ENCODE results near the gene EFCAB13. TPM values are rescaled to one million over a fixed set of nuclear protein-coding genes. Genes with fewer than 3 reads are reported as not detected.
"Not testable (repeated sequence)": the region's sequence is repeated elsewhere in the genome, so short reads cannot be mapped to it uniquely, and the experiment has no call there.

Gene EFCAB13
- total RNA-seq, 1 donor = 6.9 TPM

GRCh38 chr17:47465165-47465564 lies 141.4 kb downstream of the EFCAB13 start:
- Histone ChIP-seq H3K4me2 (ENCODE audit: insufficient read depth, low read length) (no peak overlapping the region), H2AFZ (ENCODE audit: low read length) (no peak overlapping the region), H4K20me1 (ENCODE audit: insufficient read depth, low read length) (no peaks in the 10 kb centered on the region), H3K36me3 (ENCODE audit: insufficient read depth, low read length) (no peaks in the 10 kb centered on the region), H3K27ac (ENCODE audit: low read depth, low read length) (no peak overlapping the region), H3K79me2 (ENCODE audit: insufficient read depth, low read length) (no peaks in the 10 kb centered on the region), H3K27me3 (ENCODE audit: insufficient read depth, low read length) (no peaks in the 10 kb centered on the region), H3K9me3 (ENCODE audit: low read depth, low read length) (no peaks in the 10 kb centered on the region), H3K4me1 (ENCODE audit: insufficient read depth, low read length) (no peaks in the 10 kb centered on the region), H3K4me3 (ENCODE audit: insufficient read depth, low read length) (no peak overlapping the region)
- DNase-seq (ENCODE audit: insufficient read length, low spot score, missing footprints) = no peak
- TF ChIP-seq, protein P1, sequence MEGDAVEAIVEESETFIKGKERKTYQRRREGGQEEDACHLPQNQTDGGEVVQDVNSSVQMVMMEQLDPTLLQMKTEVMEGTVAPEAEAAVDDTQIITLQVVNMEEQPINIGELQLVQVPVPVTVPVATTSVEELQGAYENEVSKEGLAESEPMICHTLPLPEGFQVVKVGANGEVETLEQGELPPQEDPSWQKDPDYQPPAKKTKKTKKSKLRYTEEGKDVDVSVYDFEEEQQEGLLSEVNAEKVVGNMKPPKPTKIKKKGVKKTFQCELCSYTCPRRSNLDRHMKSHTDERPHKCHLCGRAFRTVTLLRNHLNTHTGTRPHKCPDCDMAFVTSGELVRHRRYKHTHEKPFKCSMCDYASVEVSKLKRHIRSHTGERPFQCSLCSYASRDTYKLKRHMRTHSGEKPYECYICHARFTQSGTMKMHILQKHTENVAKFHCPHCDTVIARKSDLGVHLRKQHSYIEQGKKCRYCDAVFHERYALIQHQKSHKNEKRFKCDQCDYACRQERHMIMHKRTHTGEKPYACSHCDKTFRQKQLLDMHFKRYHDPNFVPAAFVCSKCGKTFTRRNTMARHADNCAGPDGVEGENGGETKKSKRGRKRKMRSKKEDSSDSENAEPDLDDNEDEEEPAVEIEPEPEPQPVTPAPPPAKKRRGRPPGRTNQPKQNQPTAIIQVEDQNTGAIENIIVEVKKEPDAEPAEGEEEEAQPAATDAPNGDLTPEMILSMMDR (IDR thresholded peaks at IDR 0.05; ENCODE audit: extremely low read depth, low read depth, low read length) = no peak

- not testable (repeated sequence) for H3K9me3 ChIP-seq (ENCODE audit: low read depth, low read length); H2AFZ ChIP-seq (ENCODE audit: low read length); H3K79me2 ChIP-seq (ENCODE audit: insufficient read depth, low read length); H3K4me1 ChIP-seq (ENCODE audit: insufficient read depth, low read length); H3K27ac ChIP-seq (ENCODE audit: low read depth, low read length); H3K4me3 ChIP-seq (ENCODE audit: insufficient read depth, low read length); DNase-seq (ENCODE audit: insufficient read length, low spot score, missing footprints); H4K20me1 ChIP-seq (ENCODE audit: insufficient read depth, low read length); H3K27me3 ChIP-seq (ENCODE audit: insufficient read depth, low read length); H3K36me3 ChIP-seq (ENCODE audit: insufficient read depth, low read length); H3K4me2 ChIP-seq (ENCODE audit: insufficient read depth, low read length)
Measured at GRCh38 chr17:47466976-47467375, 143.2 kb downstream of the EFCAB13 start.

DNA sequence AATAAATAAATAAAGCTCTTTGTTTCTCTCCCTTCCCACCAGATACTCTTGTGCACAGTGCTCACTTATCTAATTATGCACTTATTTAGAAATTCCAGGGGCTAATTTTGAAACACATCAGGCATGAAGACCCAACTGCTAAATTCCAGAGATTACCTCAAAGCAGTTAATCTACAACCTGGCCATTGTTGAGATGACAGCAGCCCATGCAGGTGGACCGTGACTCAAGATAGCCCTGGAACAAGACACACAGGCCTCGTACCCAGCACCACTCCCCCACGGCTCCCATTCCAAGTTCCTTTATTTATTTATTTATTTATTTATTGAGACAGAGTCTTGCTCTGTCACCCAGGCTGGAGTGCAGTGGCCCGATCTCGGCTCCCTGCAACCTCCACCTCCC lies 147.1 kb downstream of the EFCAB13 start:
- Histone ChIP-seq H2AFZ (ENCODE audit: low read length) (no peak overlapping the region), H3K27me3 (ENCODE audit: insufficient read depth, low read length) (no peaks in the 10 kb centered on the region), H3K4me2 (ENCODE audit: insufficient read depth, low read length) (no peak overlapping the region), H4K20me1 (ENCODE audit: insufficient read depth, low read length) (no peaks in the 10 kb centered on the region), H3K27ac (ENCODE audit: low read depth, low read length) (no peak overlapping the region), H3K36me3 (ENCODE audit: insufficient read depth, low read length) (peaks cover 3% of the 10 kb centered on the region), H3K9me3 (ENCODE audit: low read depth, low read length) (no peaks in the 10 kb centered on the region), H3K4me1 (ENCODE audit: insufficient read depth, low read length) (no peaks in the 10 kb centered on the region), H3K4me3 (ENCODE audit: insufficient read depth, low read length) (no peak overlapping the region), H3K79me2 (ENCODE audit: insufficient read depth, low read length) (no peaks in the 10 kb centered on the region)
- DNase-seq (ENCODE audit: insufficient read length, low spot score, missing footprints) = no peak
- TF ChIP-seq, protein P1 (IDR thresholded peaks at IDR 0.05; ENCODE audit: extremely low read depth, low read depth, low read length) = no peak

- H2AFZ ChIP-seq (ENCODE audit: low read length); H3K9me3 ChIP-seq (ENCODE audit: low read depth, low read length); DNase-seq (ENCODE audit: insufficient read length, low spot score, missing footprints); H3K36me3 ChIP-seq (ENCODE audit: insufficient read depth, low read length); H3K4me2 ChIP-seq (ENCODE audit: insufficient read depth, low read length); H3K79me2 ChIP-seq (ENCODE audit: insufficient read depth, low read length); H4K20me1 ChIP-seq (ENCODE audit: insufficient read depth, low read length); H3K4me3 ChIP-seq (ENCODE audit: insufficient read depth, low read length); H3K27ac ChIP-seq (ENCODE audit: low read depth, low read length); H3K4me1 ChIP-seq (ENCODE audit: insufficient read depth, low read length); H3K27me3 ChIP-seq (ENCODE audit: insufficient read depth, low read length): not testable (repeated sequence)
Measured at GRCh38 chr17:47472073-47472472, 148.3 kb downstream of the EFCAB13 start.

Other genes starting within 250 kb of the EFCAB13 start
- 80.3 and 96.1 TPM in 2 replicates for gene CDC27, start 134.7 kb upstream of the EFCAB13 start, total RNA-seq
- 0.72 TPM in 1 of 2 replicates, not detected in the other for gene MYL4, start 114.6 kb upstream of the EFCAB13 start, total RNA-seq
- 31.5 and 39.8 TPM in 2 replicates for gene ITGB3, start 70.1 kb upstream of the EFCAB13 start, total RNA-seq
- 104 and 105 TPM in 2 replicates for gene NPEPPS, start 207.2 kb downstream of the EFCAB13 start, total RNA-seq